HG03064 (cell line): Measurements from ENCODE around the gene FBXO44.
"Not testable (repeated sequence)": the region's sequence is repeated elsewhere in the genome, so short reads cannot be mapped to it uniquely, and the experiment has no call there.

Source experiments
- ATAC-seq: cut with Tn5 transposase; IDR thresholded peaks from one replicate; pipeline ENCODE4 v1.9.1; 2021; ENCODE audit warnings: low read depth; ENCODE audit not compliant: unreplicated experiment

Gene FBXO44

DNA sequence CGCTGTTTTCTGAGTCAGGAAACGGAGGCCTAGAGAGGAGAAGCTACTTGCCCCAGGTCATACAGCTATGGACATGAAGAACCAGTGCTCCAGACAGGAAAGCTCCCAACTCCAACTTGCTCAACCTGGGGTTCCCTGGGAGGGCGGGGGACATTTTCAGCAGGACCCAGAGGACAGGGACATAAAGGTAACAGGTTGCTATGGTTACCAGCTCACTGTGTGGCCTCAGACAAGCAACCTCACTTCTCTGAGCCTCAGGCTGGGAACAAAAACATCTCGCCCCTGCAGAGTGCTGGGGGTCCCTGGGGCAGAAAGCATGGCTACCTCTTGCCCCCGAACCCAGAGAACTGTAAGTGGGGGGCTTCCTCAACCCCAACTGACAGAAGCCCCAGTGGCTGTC is 16.6 kb upstream of the FBXO44 start:
- ATAC-seq = no peak

GRCh38 chr1:11639372-11639771 is 15.3 kb upstream of the FBXO44 start:
- no peak for ATAC-seq

- no peak for ATAC-seq
Measured at GRCh38 chr1:11640101-11640500, 14.6 kb upstream of the FBXO44 start.

GRCh38 chr1:11640944-11641343 is 13.7 kb upstream of the FBXO44 start:
- no peak for ATAC-seq

GRCh38 chr1:11641776-11642305 is 12.8 kb upstream of the FBXO44 start:
- no peak for ATAC-seq

DNA sequence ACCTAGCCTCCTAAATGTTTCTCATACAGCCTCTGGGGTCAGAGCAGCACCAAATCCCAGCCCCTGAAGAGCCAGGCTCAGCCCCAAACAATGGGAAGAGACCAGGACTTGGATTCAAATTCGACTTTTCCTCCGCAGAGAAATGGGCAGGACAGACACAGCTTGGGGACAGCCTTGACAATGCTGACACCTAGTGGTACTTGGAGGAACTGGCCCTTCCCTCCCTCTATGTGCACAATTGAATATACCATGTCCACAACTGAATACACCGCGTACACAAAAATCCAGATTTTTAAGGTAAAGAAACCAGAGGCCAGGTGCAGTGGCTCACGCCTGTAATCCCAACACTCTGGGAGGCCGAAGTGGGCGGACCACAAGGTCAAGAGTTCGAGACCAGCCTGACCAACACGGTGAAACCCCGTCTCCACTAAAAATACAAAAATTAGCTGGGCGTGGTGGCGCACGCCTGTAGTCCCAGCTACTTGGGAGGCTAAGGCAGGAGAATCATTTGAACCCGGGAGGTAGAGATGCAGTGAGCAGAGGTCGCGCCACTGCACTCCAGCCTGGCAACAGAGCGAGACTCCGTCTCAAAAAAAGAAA is 12.2 kb upstream of the FBXO44 start:
- not testable (repeated sequence) for ATAC-seq

- no peak for ATAC-seq
Measured at GRCh38 chr1:11643782-11644181, 10.9 kb upstream of the FBXO44 start.

DNA sequence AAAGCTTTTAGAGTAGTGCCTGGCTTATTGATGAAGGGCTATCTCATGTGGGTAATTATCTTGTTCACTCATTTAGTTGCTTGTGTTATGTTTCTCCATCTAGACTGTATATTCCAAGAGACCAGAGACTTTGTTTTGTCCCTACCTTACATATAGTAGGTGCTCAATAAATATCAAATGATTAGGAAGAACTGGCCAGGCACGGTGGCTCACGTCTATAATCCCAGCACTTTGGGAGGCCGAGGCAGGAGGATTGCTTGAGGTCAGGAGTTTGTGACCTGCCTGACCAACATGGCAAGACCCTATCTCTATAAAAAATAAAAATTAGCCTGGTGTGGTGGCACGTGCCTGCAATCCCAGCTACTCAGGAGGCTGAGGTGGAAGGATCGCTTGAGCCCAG is 9.4 kb upstream of the FBXO44 start:
- ATAC-seq = no peak

GRCh38 chr1:11645670-11646265 is 8.9 kb upstream of the FBXO44 start:
- ATAC-seq = no peak

DNA sequence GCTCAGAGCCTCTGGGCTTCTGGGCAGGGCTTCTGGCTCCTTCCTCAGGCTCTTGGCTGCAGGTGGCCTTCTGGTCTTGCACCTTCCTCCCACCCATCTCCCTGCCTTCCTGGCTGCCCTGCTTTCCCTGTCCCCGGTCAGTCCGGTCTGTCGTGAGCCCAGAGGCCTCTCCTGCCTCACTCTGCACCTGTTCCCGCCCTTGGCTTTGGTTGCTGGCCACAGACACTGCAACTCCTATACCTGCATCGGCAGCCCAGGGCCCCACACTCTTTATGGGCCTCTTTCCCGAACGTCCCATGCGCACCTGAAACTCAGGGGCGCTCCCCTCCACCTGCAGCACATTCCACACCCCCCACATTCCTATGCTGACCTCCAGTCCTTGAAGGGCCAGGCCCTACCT is 8.4 kb upstream of the FBXO44 start:
- ATAC-seq = no peak

GRCh38 chr1:11647333-11647732 is 7.3 kb upstream of the FBXO44 start:
- ATAC-seq = no peak

DNA sequence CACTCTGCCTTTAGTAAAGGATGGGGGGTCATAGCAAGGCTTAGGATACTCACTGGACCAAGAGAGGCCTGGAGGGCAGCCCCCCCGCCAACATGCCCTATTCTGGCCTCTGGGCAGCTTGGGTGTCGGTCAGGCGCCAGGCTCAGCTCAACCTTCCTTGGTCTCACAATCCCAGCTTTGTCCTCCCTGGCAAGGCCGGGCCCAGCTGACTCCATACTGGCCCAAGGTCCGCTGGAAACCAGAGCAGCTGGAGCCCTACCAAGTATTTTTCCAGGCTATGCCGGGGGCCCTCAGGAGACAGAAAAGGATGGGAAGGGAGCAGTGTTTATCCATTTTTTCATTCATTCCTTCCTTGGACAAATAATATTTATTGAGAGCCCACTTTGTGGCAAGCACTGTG is 6.6 kb upstream of the FBXO44 start:
- no peak for ATAC-seq

GRCh38 chr1:11648732-11649158 is 5.9 kb upstream of the FBXO44 start:
- no peak for ATAC-seq

DNA sequence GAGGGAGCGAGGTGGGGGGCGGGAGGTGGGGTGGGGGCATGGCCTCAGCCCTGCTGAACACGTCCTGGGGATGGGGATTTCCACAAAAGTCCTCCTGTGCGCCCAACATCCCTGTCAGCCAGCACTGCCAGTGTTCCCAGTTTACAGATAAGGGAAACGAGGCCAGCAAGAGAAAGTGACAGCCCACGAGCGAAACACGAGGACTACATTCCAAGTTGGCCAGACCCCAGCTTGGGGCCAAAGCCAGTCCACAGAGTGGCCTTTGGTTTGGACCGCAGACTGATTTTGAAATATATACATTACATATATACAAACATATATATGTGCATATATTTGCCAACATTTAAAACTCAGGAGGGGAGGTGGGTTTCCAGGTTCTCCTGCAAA is 5.4 kb upstream of the FBXO44 start:
- no peak for ATAC-seq

GRCh38 chr1:11649624-11650330 is 4.9 kb upstream of the FBXO44 start:
- no peak for ATAC-seq

DNA sequence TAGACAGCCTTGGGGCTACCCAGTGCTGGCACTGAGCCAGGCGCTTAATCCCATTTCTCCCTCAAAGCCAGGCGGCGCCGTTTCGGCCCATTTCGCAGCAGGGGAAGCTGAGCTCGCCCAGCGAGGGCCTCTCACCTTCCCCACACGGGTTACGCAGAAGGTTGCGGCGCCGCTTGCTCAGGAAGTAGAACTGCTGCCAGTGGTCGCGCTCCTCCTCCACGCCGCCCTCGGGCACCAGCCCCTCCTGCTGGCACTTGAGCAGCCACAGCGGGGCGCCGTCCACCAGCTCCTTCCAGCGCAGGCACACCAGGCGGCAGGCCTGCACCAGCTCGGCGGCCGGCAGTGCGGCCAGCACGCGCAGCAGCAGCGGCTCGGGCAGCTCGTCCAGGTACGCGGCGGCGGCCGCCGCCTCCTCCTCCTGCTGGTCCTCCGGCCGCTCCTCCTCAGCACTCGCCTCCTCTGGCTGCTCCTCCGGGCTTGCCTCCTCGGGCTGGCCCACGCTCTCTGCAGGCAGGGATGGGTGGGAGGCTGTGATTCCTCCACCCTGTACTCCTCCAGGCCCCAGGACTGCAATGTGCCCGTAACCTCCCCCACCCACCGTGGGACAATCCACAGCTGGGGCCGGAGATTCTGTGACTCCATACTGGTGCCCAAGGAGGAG is 4.2 kb upstream of the FBXO44 start:
- no peak for ATAC-seq

DNA sequence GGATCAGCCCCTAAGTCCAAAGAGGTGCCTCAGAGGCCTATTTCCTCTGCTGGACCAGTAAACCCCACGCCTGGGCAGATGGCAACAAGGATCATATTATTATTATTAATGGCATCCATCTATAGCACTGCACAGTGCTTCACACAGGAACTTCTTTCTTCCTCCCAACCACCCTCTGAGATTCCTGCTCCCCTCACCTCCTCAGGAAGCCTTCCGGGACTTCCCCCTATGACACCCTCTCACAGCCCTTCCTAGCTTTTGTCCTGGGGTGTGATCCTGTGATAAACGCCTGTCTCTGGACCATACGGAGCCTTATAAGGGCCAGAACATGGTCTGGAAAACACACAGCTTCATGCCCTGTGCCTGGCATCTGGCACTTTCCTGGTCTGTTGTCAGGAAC is 3.7 kb upstream of the FBXO44 start:
- no peak for ATAC-seq

- ATAC-seq = no peak
Measured at GRCh38 chr1:11652203-11652780, 2.4 kb upstream of the FBXO44 start.

- no peak for ATAC-seq
Measured at GRCh38 chr1:11653101-11653860, 1.4 kb upstream of the FBXO44 start.

- no peak for ATAC-seq
Measured at GRCh38 chr1:11653861-11654136, 878 bp upstream of the FBXO44 start.
